HG03354 (cell line): ENCODE results near the gene ERC1.
"Not testable (repeated sequence)": the region's sequence is repeated elsewhere in the genome, so short reads cannot be mapped to it uniquely, and the experiment has no call there.

Experiments used
- ATAC-seq: cut with Tn5 transposase; IDR thresholded peaks from one replicate; pipeline ENCODE4 v1.9.1; 2021; ENCODE audit warnings: mild to moderate bottlenecking; ENCODE audit not compliant: unreplicated experiment, poor library complexity, severe bottlenecking

ERC1 gene

GRCh38 chr12:1297639-1298175 lies 306.7 kb downstream of the ERC1 start:
- ATAC-seq, result no peak

DNA sequence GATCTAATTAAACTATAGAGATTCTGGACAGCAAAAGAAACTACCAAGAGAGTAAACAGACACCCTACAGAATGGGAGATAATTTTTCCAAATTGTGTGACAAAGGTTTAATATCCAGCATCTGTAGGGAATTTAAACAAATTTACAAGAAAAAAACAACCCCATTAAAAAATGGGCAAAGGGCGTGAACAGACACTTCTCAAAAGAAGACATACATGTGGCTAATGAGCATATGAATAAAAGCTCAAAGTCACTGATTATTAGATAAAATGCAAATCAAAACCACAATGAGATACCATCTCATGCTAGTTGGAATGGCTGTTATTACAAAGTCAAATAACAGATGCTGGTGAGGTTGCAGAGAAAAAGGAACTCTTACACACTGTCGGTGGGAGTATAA lies 309.4 kb downstream of the ERC1 start:
- no peak for ATAC-seq

- ATAC-seq, result no peak
Observed at GRCh38 chr12:1302201-1302870, 311.3 kb downstream of the ERC1 start.

- ATAC-seq, result no peak
Observed at GRCh38 chr12:1305063-1305434, 314.0 kb downstream of the ERC1 start.

DNA sequence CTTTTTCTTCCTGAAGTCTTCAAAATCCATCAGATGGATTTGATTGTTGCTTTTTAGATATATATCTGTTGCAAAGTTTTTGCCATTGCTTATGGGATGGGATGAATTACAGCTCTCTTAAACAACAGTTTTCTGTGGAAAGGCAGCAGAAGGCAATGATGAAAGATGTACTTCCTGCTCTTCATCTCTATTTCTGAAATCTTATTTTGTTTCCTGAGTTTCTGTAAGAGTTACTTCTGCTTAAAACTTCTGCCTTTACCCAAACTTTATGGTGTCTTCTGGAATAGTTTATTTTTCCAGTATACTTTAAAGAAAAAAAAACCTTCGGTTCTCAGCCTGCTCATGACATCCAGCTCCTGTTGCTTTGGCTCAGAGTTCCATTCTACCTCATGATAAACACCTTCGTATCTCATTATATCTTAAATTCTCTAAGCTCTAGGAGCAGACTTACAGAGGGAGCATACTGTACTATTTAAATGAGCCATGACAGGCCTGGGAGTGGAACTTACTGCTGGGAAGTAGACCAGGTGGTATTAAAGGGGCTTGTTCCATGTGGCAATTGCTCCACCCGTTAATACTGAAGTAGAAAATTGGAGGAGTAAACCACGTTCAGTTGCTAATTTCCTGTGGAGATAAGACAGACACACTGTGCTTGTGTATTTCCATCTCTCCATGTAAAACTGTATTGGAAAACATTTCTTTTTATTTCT lies 314.9 kb downstream of the ERC1 start:
- ATAC-seq, result no peak

DNA sequence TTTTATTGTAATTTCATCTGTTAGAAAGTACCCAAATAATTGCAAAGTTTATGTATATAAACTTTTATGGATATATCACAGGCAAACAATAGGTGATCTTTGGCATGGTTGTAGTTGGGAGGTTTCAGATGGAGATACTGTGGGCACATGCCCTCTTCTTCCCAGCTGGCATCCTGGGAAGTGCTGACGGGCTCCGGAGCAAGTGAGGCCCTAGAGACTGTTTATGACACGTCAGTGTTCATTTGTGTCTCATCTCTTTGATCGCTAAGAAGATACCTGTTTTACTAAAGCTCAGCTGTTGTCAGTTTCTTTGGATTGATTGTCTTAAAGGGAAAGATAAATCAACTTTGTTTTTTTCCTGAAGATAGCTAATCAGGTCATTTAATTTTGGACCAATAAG lies 315.8 kb downstream of the ERC1 start:
- ATAC-seq, result no peak

DNA sequence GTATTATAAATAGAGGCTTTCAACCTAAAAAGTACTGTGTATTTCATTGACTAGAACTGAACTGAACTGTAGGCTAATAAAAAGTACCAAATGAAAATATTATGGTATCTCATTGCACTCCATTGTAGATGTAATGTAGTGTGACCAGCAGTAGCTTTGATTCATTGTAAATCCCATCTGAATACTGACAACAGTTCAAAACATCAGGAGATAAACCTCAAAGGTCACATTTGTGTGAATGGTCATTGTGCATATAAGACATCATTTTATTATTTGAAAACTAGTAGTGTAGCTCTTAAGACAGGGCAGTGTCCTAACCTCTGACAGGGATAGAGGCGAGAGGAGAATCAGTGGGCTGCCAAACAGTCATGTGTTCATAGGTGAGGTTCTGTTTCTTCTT lies 316.8 kb downstream of the ERC1 start:
- no peak for ATAC-seq

GRCh38 chr12:1309613-1310012 lies 318.6 kb downstream of the ERC1 start:
- no peak for ATAC-seq

- no peak for ATAC-seq
Observed at GRCh38 chr12:1310653-1311052, 319.6 kb downstream of the ERC1 start.

- ATAC-seq, result no peak
Observed at GRCh38 chr12:1311145-1311544, 320.1 kb downstream of the ERC1 start.

GRCh38 chr12:1313906-1314305 lies 322.9 kb downstream of the ERC1 start:
- no peak for ATAC-seq

DNA sequence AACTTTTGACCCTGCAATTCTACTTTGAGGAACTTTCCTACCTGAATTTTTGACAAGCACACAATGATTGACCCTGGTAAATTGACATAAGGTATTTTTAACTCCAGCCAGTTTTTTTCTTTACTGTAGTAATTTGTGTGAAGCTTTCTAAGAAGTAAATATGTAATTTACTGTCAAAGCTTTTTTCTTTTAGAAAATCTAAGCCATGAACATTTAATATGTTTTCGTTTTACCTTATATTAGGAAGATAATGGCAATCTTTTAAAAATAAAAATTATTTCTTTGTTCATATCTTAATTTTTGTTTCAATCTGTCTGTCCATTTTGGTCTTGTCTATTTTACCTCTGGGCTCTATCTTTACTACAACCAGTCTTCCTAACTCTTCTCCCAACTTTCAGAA lies 323.5 kb downstream of the ERC1 start:
- no peak for ATAC-seq

- ATAC-seq, result not testable (repeated sequence)
Observed at GRCh38 chr12:1316991-1317390, 326.0 kb downstream of the ERC1 start.

GRCh38 chr12:1318327-1319031 lies 327.5 kb downstream of the ERC1 start:
- ATAC-seq, result no peak

- ATAC-seq, result no peak
Observed at GRCh38 chr12:1319212-1319611, 328.2 kb downstream of the ERC1 start.

DNA sequence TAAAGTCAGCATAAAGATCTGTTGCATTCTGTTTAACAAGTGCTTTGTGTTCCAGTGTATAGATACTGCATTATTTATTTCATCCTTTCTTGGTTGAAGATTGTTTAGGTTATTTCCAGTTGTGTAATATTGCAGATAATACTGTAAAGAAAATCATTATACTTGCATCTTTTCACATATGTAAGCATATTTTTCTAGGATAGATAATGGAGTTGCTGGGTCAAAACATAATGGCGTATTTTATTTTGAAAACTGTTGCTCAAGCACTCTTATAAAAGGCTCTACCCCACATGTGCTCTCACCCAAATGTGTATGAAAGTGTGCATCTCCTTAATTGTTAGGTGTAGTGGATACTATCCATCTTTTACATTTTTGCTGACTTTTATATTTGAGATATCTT lies 329.0 kb downstream of the ERC1 start:
- ATAC-seq, result no peak

- ATAC-seq, result no peak
Observed at GRCh38 chr12:1322821-1323220, 331.8 kb downstream of the ERC1 start.

DNA sequence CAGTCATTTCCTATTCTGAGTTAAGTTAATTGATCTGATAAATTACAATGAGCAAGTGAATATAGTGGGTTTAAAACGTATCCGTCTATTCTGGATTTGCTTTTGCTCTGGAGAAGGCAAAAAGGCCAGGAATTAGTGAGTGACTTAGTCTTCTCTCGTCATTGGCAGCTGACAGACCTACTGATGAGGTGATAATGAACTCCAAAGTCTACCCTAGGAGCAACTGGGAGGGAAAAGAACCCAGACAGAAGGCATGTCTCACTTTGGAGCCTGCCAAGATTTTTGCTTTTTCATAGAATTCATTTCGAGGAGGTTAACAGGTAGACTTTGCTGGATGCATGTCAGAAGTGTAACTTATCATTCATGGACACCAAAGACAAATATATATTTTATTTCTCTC lies 333.1 kb downstream of the ERC1 start:
- no peak for ATAC-seq

- ATAC-seq, result no peak
Observed at GRCh38 chr12:1324910-1325309, 333.9 kb downstream of the ERC1 start.

DNA sequence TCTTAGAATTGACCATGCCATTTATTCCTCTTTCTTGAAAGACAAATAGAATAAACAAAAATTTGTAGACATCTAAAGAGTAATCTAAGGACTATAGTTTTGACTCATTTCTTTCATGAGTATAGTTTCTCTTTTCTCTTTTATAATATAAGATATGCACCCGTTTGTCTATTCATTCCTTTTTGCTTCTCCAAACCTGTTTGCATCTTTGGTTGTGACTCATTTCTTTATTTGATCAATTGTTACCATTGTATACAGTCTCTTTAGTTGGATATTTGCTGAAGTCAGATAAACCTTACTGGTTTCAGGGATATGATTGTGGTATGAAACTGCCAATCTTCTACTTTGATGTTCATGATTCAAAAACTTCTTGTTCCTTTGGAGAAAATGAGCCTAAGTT lies 334.6 kb downstream of the ERC1 start:
- no peak for ATAC-seq

GRCh38 chr12:1326258-1326657 lies 335.2 kb downstream of the ERC1 start:
- no peak for ATAC-seq
